Neural crest cell (in vitro differentiated cells): ENCODE data around the gene CPNE5. TPM values are rescaled to one million over a fixed set of nuclear protein-coding genes. Genes with fewer than 3 reads are reported as not detected.

Source experiments
- DNase-seq: peaks from one replicate; pipeline ENCODE4 v3.0.0; 2021; ENCODE audit warnings: low read depth, mixed read lengths, low spot score
- H3K27ac Mint-ChIP-seq: one replicate; pipeline ENCODE4 v1.8.0; 2021; ENCODE audit warnings: mild to moderate bottlenecking, mixed read lengths; ENCODE audit not compliant: unreplicated experiment
- H3K27me3 Mint-ChIP-seq: 2 replicates; pipeline ENCODE4 v1.8.0; 2021; ENCODE audit warnings: low read depth, mild to moderate bottlenecking, mixed read lengths
- H3K36me3 Mint-ChIP-seq: 2 replicates; pipeline ENCODE4 v1.8.0; 2021; ENCODE audit warnings: low read depth, mild to moderate bottlenecking, mixed read lengths
- H3K4me1 Mint-ChIP-seq: 2 replicates; pipeline ENCODE4 v1.8.0; 2021; ENCODE audit warnings: mixed read lengths
- H3K4me3 Mint-ChIP-seq: one replicate; pipeline ENCODE4 v1.8.0; 2021; ENCODE audit warnings: mild to moderate bottlenecking, mixed read lengths
- H3K9me3 Mint-ChIP-seq: 2 replicates; pipeline ENCODE4 v1.8.0; 2021; ENCODE audit warnings: mixed read lengths
- total RNA-seq: library from RNA; stranded (reverse); gene quantifications from 2 replicates; pipeline ENCODE4 v1.2.1, GENCODE V29; 2021
- TF ChIP-seq, protein P1 (sequence below): fragments of 200-600 bp; sonication (generic); conservative IDR thresholded peaks from 2 replicates; pipeline ENCODE4 v1.5.0; 2021; ENCODE audit warnings: antibody characterized with exemption, mild to moderate bottlenecking

The CPNE5 gene
- total RNA-seq, 1 donor from 2014 or later, result 0.54 TPM

DNA sequence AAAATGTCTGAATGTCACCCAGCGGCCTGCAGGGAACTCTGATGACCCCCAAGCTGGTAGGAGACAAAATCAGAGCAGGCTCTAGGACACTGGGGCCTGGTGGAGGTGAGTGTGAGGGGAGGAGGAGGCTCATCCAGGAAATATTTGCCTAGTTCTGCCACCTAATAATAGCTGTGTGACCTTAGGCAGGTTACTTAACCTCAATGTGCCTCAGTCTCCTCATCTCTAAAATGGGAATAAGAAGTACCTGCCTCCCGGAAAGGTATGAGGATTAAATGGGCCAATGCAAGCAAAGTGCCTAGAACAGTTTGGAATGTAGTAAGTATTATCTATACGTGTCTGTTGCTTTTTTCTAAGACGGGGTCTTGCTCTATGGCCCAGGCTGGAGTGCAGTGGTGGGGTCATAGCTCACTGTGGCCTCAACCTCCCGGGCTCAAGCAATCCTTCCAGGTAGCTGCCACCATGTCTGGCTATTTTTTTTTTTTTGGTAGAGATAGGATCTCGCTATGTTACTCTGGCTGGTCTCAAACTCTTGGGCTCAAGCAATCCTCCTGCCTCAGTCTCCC is 81.2 kb downstream of the CPNE5 start:
- Mint-ChIP-seq H3K4me1 (peaks cover 41% of the 10 kb centered on the region), H3K27me3 (peaks cover 3% of the 10 kb centered on the region), H3K36me3 (no peaks in the 10 kb centered on the region), H3K9me3 (no peaks in the 10 kb centered on the region), H3K4me3 (no peak overlapping the region), H3K27ac (no peak overlapping the region)
- no peak for DNase-seq
- TF ChIP-seq, protein P1, sequence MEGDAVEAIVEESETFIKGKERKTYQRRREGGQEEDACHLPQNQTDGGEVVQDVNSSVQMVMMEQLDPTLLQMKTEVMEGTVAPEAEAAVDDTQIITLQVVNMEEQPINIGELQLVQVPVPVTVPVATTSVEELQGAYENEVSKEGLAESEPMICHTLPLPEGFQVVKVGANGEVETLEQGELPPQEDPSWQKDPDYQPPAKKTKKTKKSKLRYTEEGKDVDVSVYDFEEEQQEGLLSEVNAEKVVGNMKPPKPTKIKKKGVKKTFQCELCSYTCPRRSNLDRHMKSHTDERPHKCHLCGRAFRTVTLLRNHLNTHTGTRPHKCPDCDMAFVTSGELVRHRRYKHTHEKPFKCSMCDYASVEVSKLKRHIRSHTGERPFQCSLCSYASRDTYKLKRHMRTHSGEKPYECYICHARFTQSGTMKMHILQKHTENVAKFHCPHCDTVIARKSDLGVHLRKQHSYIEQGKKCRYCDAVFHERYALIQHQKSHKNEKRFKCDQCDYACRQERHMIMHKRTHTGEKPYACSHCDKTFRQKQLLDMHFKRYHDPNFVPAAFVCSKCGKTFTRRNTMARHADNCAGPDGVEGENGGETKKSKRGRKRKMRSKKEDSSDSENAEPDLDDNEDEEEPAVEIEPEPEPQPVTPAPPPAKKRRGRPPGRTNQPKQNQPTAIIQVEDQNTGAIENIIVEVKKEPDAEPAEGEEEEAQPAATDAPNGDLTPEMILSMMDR, result no peak

DNA sequence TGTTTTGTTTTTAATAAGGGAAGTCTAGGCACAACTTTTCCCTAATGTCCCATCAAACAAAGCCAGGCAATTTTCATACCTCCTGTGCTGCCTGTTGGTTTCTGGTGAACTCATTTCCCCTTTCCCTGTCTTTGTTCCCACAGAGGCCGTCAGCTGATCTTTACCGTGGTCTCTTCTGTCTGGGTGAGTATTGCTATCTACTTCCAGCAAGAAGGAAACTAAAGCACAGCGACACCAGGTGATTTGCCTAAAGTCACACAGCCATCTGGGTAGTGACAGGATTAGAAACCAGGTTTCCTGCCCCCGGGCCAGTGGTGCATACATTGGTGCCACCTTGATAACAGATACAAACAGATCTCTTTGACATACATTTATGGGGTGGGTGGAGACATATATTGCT is 82.0 kb downstream of the CPNE5 start:
- DNase-seq, result no peak
- Mint-ChIP-seq H3K9me3 (no peaks in the 10 kb centered on the region), H3K27ac (no peak overlapping the region), H3K27me3 (peaks cover 3% of the 10 kb centered on the region), H3K4me3 (no peak overlapping the region), H3K4me1 (peaks cover 41% of the 10 kb centered on the region), H3K36me3 (no peaks in the 10 kb centered on the region)
- TF ChIP-seq, protein P1, result no peak

DNA sequence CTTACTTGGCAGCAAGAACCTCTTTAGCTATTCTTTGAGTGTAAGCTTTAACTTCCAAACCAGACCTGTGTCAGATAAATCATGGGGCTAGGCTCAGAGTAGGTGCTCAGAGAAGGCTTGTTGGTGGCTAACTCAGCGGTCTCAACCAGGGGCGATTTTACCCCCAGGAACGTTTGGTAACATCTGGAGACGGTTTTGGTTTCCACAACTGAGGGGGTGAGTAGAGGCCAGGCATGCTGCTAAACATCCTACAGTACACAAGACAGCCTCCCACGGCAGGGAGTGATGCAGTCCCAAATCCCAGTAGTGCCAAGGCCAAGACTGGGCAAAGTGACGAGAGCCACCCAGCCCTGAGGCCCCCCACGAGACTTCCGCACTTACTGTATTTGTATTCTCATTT is 82.5 kb downstream of the CPNE5 start:
- no peaks in the 10 kb centered on the region for H3K36me3 Mint-ChIP-seq
- peaks cover 41% of the 10 kb centered on the region for H3K4me1 Mint-ChIP-seq
- DNase-seq, result no peak
- H3K27ac Mint-ChIP-seq, result no peak overlapping the region
- H3K9me3 Mint-ChIP-seq, result no peaks in the 10 kb centered on the region
- TF ChIP-seq, protein P1, result no peak
- H3K4me3 Mint-ChIP-seq, result no peak overlapping the region
- H3K27me3 Mint-ChIP-seq, result peaks cover 3% of the 10 kb centered on the region

DNA sequence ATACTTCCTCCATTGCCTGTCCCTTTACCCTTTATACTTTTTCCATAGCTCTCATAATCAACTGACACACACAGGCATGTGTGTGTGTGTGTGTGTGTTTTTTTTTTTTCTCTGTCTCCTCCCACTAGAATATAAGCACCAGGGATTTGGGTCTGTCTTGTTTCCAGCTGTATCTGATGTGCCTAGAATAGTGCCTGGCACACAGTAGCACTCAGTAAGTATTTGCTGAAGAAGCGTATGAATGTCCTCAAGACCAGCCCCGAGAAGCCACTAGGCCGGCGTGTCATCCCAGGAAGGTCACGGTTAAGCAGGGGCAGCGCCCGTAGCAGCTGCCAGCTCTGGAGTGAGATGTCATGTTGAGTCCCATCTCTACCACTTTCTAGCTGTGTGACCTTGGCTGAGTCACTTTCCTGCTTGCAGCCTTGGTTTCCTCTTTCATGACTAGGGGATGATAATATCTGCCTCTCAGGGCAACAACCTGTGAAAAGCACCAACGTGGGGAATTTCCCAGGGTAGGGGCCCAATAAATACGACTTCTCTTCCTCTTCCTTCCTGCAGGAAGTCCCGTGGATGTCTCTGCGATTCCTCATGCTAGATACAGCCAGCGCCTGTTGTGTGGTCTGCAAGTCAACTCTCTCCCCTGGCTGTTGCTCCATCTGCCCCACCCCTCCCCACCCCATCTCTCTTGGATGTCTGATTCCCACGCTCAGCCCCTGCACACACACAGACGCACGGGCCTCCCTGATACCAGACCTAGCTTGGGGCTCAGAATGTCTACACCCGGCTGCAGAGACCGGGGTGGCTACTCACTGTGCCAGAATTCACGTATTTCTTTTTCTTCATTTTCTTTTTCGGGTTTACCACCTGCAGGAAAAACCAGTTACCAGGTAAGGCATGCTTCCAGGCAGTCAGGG is 83.6 kb downstream of the CPNE5 start:
- no peaks in the 10 kb centered on the region for H3K9me3 Mint-ChIP-seq
- H3K4me3 Mint-ChIP-seq, result no peak overlapping the region
- H3K4me1 Mint-ChIP-seq, result peaks cover 30% of the 10 kb centered on the region
- no peaks in the 10 kb centered on the region for H3K36me3 Mint-ChIP-seq
- TF ChIP-seq, protein P1, result no peak
- no peak for DNase-seq
- no peak overlapping the region for H3K27ac Mint-ChIP-seq
- H3K27me3 Mint-ChIP-seq, result peaks cover 3% of the 10 kb centered on the region

DNA sequence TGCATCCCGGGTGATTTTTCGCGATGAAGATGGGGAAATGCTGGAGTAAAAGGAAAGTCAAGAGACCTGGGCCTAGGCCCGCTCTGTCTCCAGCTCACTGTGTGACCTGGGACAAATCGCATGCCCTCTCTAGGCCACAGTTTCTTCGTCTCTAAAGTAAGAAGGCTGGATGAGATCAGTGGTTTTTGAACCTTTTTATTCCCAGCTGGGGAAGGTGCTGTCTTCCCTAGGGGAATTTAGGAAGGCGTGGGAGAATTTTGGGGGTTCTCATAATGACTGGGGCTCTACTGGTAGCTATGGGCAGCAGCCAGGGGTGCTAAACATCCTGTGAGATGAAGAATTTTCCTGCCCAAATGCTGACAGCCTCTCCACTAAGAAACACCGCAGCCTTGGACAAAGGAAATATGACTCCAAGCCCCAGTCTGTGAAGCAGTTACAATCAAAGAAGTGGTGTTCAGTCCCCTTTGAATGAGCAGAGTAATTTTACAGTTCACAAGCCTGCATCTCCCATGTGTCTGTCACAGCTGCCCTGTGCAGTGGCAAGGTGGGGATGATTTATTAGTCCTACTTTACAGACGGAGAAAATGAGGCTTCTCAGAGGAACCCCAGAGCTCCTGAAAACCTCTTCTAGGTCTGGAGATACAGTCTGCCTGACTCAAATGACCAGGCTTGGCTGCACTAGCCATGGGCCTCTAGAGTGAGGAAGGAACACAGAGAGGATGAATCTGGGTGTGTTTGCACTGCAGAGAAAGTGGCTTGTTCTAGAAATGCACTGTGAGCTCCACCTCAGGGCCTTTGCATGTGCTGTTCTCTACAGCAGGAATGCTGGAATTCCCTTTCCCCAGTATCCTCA is 84.4 kb downstream of the CPNE5 start:
- H3K9me3 Mint-ChIP-seq, result no peaks in the 10 kb centered on the region
- H3K4me1 Mint-ChIP-seq, result peaks cover 23% of the 10 kb centered on the region
- no peak for DNase-seq
- peaks cover 3% of the 10 kb centered on the region for H3K27me3 Mint-ChIP-seq
- H3K36me3 Mint-ChIP-seq, result no peaks in the 10 kb centered on the region
- H3K4me3 Mint-ChIP-seq, result no peak overlapping the region
- TF ChIP-seq, protein P1, result no peak
- peak overlapping the region; percentile 29 for H3K27ac Mint-ChIP-seq
